Raji (cell line): ENCODE measurements around the gene TANGO2.

Experiments
- POLR2A ChIP-seq: IDR thresholded peaks from 2 replicates; pipeline ENCODE4 v1.6.1; 2011; ENCODE audit warnings: low read depth, low read length, control low read depth; ENCODE audit not compliant: insufficient read depth

The TANGO2 gene

GRCh38 chr22:20052309-20053259, 31.7 kb downstream of the TANGO2 start:
- TF ChIP-seq POLR2A: no peak

- TF ChIP-seq POLR2A: no peak
Observed at GRCh38 chr22:20053407-20054033, 32.6 kb downstream of the TANGO2 start.

GRCh38 chr22:20054034-20054427, 33.1 kb downstream of the TANGO2 start:
- no peak for TF ChIP-seq POLR2A

- no peak for TF ChIP-seq POLR2A
Observed at GRCh38 chr22:20054485-20054884, 33.6 kb downstream of the TANGO2 start.

GRCh38 chr22:20055144-20055543, 34.2 kb downstream of the TANGO2 start:
- TF ChIP-seq POLR2A: no peak

GRCh38 chr22:20055654-20056053, 34.7 kb downstream of the TANGO2 start:
- no peak for TF ChIP-seq POLR2A

GRCh38 chr22:20056161-20056560, 35.3 kb downstream of the TANGO2 start:
- TF ChIP-seq POLR2A: no peak

GRCh38 chr22:20056696-20057386, 35.9 kb downstream of the TANGO2 start:
- TF ChIP-seq POLR2A: no peak

- TF ChIP-seq POLR2A: no peak
Observed at GRCh38 chr22:20057596-20058268, 36.8 kb downstream of the TANGO2 start.

GRCh38 chr22:20058989-20059770, 38.3 kb downstream of the TANGO2 start:
- TF ChIP-seq POLR2A: no peak

- TF ChIP-seq POLR2A: no peak
Observed at GRCh38 chr22:20060700-20061480, 40.0 kb downstream of the TANGO2 start.

GRCh38 chr22:20061481-20061861, 40.6 kb downstream of the TANGO2 start:
- no peak for TF ChIP-seq POLR2A

- no peak for TF ChIP-seq POLR2A
Observed at GRCh38 chr22:20062043-20062765, 41.3 kb downstream of the TANGO2 start.
